Central memory CD8-positive, alpha-beta T cell (primary cell): Measurements from ENCODE around the gene HSPA1L.

ENCODE experiments used
- ATAC-seq: fragments of 150-1000 bp; cut with Tn5 transposase; replicated peaks from 2 replicates; pipeline ENCODE4 v1.10.0; 2022; ENCODE audit warnings: mild to moderate bottlenecking, moderate FRiP score, moderate number of reproducible peaks; ENCODE audit not compliant: poor library complexity, severe bottlenecking; ENCODE audit errors: extremely low read depth
- DNase-seq, 2 donors: peaks; one replicate each; pipeline ENCODE4 v3.0.0; 2021; ENCODE audit warnings: low spot score in 2 of 2
- H3K27ac Mint-ChIP-seq: one replicate; pipeline ENCODE4 v1.8.0; 2022; ENCODE audit warnings: low read depth, mild to moderate bottlenecking, moderate library complexity, mixed read lengths
- H3K27me3 Mint-ChIP-seq: one replicate; pipeline ENCODE4 v1.8.0; 2022; ENCODE audit warnings: mixed read lengths
- H3K36me3 Mint-ChIP-seq: one replicate; pipeline ENCODE4 v1.8.0; 2022; ENCODE audit warnings: mild to moderate bottlenecking, moderate library complexity, mixed read lengths; ENCODE audit not compliant: insufficient read depth
- H3K4me1 Mint-ChIP-seq: one replicate; pipeline ENCODE4 v1.8.0; 2022; ENCODE audit warnings: mixed read lengths
- H3K4me3 Mint-ChIP-seq: one replicate; pipeline ENCODE4 v1.8.0; 2022; ENCODE audit warnings: mild to moderate bottlenecking, moderate library complexity, mixed read lengths
- H3K9me3 Mint-ChIP-seq: one replicate; pipeline ENCODE4 v1.8.0; 2022; ENCODE audit warnings: mixed read lengths

Gene HSPA1L

GRCh38 chr6:31769684-31770371 is 45.3 kb downstream of the HSPA1L start:
- Mint-ChIP-seq H3K36me3 (peaks cover 5% of the 10 kb centered on the region), H3K4me1 (peaks cover 28% of the 10 kb centered on the region), H3K9me3 (no peaks in the 10 kb centered on the region), H3K27me3 (no peaks in the 10 kb centered on the region), H3K4me3 (no peak overlapping the region), H3K27ac (peak overlapping the region; percentile 52)
- DNase-seq (peak; percentile 75 to 77), ATAC-seq (peak; percentile 70)

GRCh38 chr6:31768363-31769257 is 46.5 kb downstream of the HSPA1L start:
- ATAC-seq (no peak), DNase-seq (no peak)
- Mint-ChIP-seq H3K27ac (no peak overlapping the region), H3K36me3 (peaks cover 7% of the 10 kb centered on the region), H3K4me3 (no peak overlapping the region), H3K27me3 (no peaks in the 10 kb centered on the region), H3K4me1 (peaks cover 28% of the 10 kb centered on the region), H3K9me3 (no peaks in the 10 kb centered on the region)

GRCh38 chr6:31767096-31767645 is 47.9 kb downstream of the HSPA1L start:
- ATAC-seq = no peak
- Mint-ChIP-seq H3K27ac (no peak overlapping the region), H3K27me3 (no peaks in the 10 kb centered on the region), H3K4me1 (peaks cover 18% of the 10 kb centered on the region), H3K4me3 (no peak overlapping the region), H3K36me3 (peaks cover 9% of the 10 kb centered on the region), H3K9me3 (no peaks in the 10 kb centered on the region)
- no peak for DNase-seq

GRCh38 chr6:31765910-31766794 is 48.9 kb downstream of the HSPA1L start:
- Mint-ChIP-seq H3K9me3 (no peaks in the 10 kb centered on the region), H3K27me3 (no peaks in the 10 kb centered on the region), H3K4me1 (peaks cover 14% of the 10 kb centered on the region), H3K27ac (peak overlapping the region; percentile 51), H3K4me3 (no peak overlapping the region), H3K36me3 (peaks cover 9% of the 10 kb centered on the region)
- no peak for ATAC-seq
- no peak for DNase-seq

GRCh38 chr6:31765559-31765909 is 49.5 kb downstream of the HSPA1L start:
- DNase-seq (no peak), ATAC-seq (no peak)
- Mint-ChIP-seq H3K4me3 (no peak overlapping the region), H3K27me3 (no peaks in the 10 kb centered on the region), H3K4me1 (peaks cover 12% of the 10 kb centered on the region), H3K9me3 (no peaks in the 10 kb centered on the region), H3K36me3 (peaks cover 9% of the 10 kb centered on the region), H3K27ac (no peak overlapping the region)

GRCh38 chr6:31764198-31764597 is 50.9 kb downstream of the HSPA1L start:
- DNase-seq (no peak), ATAC-seq (no peak)
- Mint-ChIP-seq H3K36me3 (peaks cover 9% of the 10 kb centered on the region), H3K9me3 (no peaks in the 10 kb centered on the region), H3K27me3 (no peaks in the 10 kb centered on the region), H3K4me3 (no peak overlapping the region), H3K27ac (no peak overlapping the region), H3K4me1 (peaks cover 9% of the 10 kb centered on the region)

GRCh38 chr6:31763619-31763940 is 51.5 kb downstream of the HSPA1L start:
- DNase-seq (no peak), ATAC-seq (no peak)
- H3K4me1 Mint-ChIP-seq = peaks cover 9% of the 10 kb centered on the region
- no peak overlapping the region for H3K27ac Mint-ChIP-seq
- no peaks in the 10 kb centered on the region for H3K9me3 Mint-ChIP-seq
- no peak overlapping the region for H3K4me3 Mint-ChIP-seq
- H3K27me3 Mint-ChIP-seq = no peaks in the 10 kb centered on the region
- peaks cover 10% of the 10 kb centered on the region for H3K36me3 Mint-ChIP-seq

- ATAC-seq = no peak
- peaks cover 12% of the 10 kb centered on the region for H3K36me3 Mint-ChIP-seq
- no peak for DNase-seq
- H3K9me3 Mint-ChIP-seq = no peaks in the 10 kb centered on the region
- peaks cover 13% of the 10 kb centered on the region for H3K4me1 Mint-ChIP-seq
- no peak overlapping the region for H3K27ac Mint-ChIP-seq
- no peak overlapping the region for H3K4me3 Mint-ChIP-seq
- no peaks in the 10 kb centered on the region for H3K27me3 Mint-ChIP-seq
Measured at GRCh38 chr6:31762878-31763618, 52.0 kb downstream of the HSPA1L start.

- peaks cover 11% of the 10 kb centered on the region for H3K36me3 Mint-ChIP-seq
- no peaks in the 10 kb centered on the region for H3K27me3 Mint-ChIP-seq
- H3K4me3 Mint-ChIP-seq = no peak within 1 kb of the TSS
- no peak for DNase-seq
- H3K4me1 Mint-ChIP-seq = peaks cover 15% of the 10 kb centered on the region
- peak within 1 kb of the TSS; percentile 16 for H3K27ac Mint-ChIP-seq
- ATAC-seq = no peak
- H3K9me3 Mint-ChIP-seq = no peaks in the 10 kb centered on the region
Measured at GRCh38 chr6:31762356-31762755, 52.7 kb downstream of the HSPA1L start, which contains the start of gene SAPCD1. Gene SAPCD1, plus strand, starts transcription at chr6:31762656. Its CDS starts 399 bp downstream, at chr6:31763055.

- H3K9me3 Mint-ChIP-seq = no peaks in the 10 kb centered on the region
- DNase-seq (no peak), ATAC-seq (no peak)
- H3K27me3 Mint-ChIP-seq = no peaks in the 10 kb centered on the region
- peaks cover 15% of the 10 kb centered on the region for H3K4me1 Mint-ChIP-seq
- H3K4me3 Mint-ChIP-seq = no peak overlapping the region
- H3K27ac Mint-ChIP-seq = no peak overlapping the region
- peaks cover 10% of the 10 kb centered on the region for H3K36me3 Mint-ChIP-seq
Measured at GRCh38 chr6:31761343-31761742, 53.7 kb downstream of the HSPA1L start.

- no peak overlapping the region for H3K27ac Mint-ChIP-seq
- H3K4me1 Mint-ChIP-seq = peaks cover 15% of the 10 kb centered on the region
- H3K36me3 Mint-ChIP-seq = peaks cover 10% of the 10 kb centered on the region
- no peaks in the 10 kb centered on the region for H3K27me3 Mint-ChIP-seq
- H3K4me3 Mint-ChIP-seq = no peak overlapping the region
- no peaks in the 10 kb centered on the region for H3K9me3 Mint-ChIP-seq
- ATAC-seq (no peak), DNase-seq (no peak)
Measured at GRCh38 chr6:31760790-31761189, 54.3 kb downstream of the HSPA1L start.
